GM21390 (cell line): ENCODE results near the gene ARHGEF17.

ENCODE experiments used
- ATAC-seq: cut with Tn5 transposase; IDR thresholded peaks from one replicate; pipeline ENCODE4 v1.9.1; 2021; ENCODE audit not compliant: unreplicated experiment

ARHGEF17 gene

GRCh38 chr11:73313652-73314051 is 5.6 kb downstream of the ARHGEF17 start:
- ATAC-seq = no peak

- no peak for ATAC-seq
Measured at GRCh38 chr11:73314117-73314961, 6.3 kb downstream of the ARHGEF17 start.

- ATAC-seq = no peak
Measured at GRCh38 chr11:73315293-73316020, 7.4 kb downstream of the ARHGEF17 start.

- no peak for ATAC-seq
Measured at GRCh38 chr11:73316422-73316821, 8.3 kb downstream of the ARHGEF17 start.

GRCh38 chr11:73317373-73317772 is 9.3 kb downstream of the ARHGEF17 start:
- no peak for ATAC-seq

- ATAC-seq = no peak
Measured at GRCh38 chr11:73317803-73318202, 9.7 kb downstream of the ARHGEF17 start.

- no peak for ATAC-seq
Measured at GRCh38 chr11:73318501-73319011, 10.5 kb downstream of the ARHGEF17 start.

- ATAC-seq = no peak
Measured at GRCh38 chr11:73320763-73321603, 12.9 kb downstream of the ARHGEF17 start.

GRCh38 chr11:73321604-73322381 is 13.7 kb downstream of the ARHGEF17 start:
- ATAC-seq = no peak

- no peak for ATAC-seq
Measured at GRCh38 chr11:73322382-73323306, 14.6 kb downstream of the ARHGEF17 start.

- no peak for ATAC-seq
Measured at GRCh38 chr11:73323464-73323863, 15.4 kb downstream of the ARHGEF17 start.

- ATAC-seq = no peak
Measured at GRCh38 chr11:73324116-73324515, 16.0 kb downstream of the ARHGEF17 start.

GRCh38 chr11:73324665-73325035 is 16.6 kb downstream of the ARHGEF17 start:
- ATAC-seq = no peak

GRCh38 chr11:73325036-73325981 is 17.2 kb downstream of the ARHGEF17 start:
- peak; percentile 79 for ATAC-seq

GRCh38 chr11:73326929-73327811 is 19.1 kb downstream of the ARHGEF17 start:
- no peak for ATAC-seq

- no peak for ATAC-seq
Measured at GRCh38 chr11:73327812-73328364, 19.8 kb downstream of the ARHGEF17 start.

GRCh38 chr11:73330569-73331093 is 22.6 kb downstream of the ARHGEF17 start:
- no peak for ATAC-seq
